Liver (tissue), 9 donors: ENCODE data around the gene UIMC1. TPM values are rescaled to one million over a fixed set of nuclear protein-coding genes. Genes with fewer than 3 reads are reported as not detected.

ENCODE experiments used
- DNase-seq: peaks from one replicate; pipeline ENCODE4 v3.0.0-alpha.2; 2017; ENCODE audit warnings: low spot score
- H3K27ac ChIP-seq, 2 donors: one replicate each; pipeline ENCODE4 v1.7.0; 2013; ENCODE audit warnings: inconsistent platforms in 2 of 2, low read length in 2 of 2, control low read depth in 1 of 2, low read depth in 1 of 2, mild to moderate bottlenecking in 1 of 2
- H3K27me3 ChIP-seq, 4 donors: one replicate each; pipeline versions ENCODE4 v1.6.1 to v1.7.0; 2013; ENCODE audit warnings: low read length in 3 of 4, inconsistent platforms in 1 of 4, mild to moderate bottlenecking in 1 of 4, moderate library complexity in 1 of 4; ENCODE audit not compliant: control insufficient read depth in 4 of 4, insufficient read depth in 4 of 4
- H3K36me3 ChIP-seq, 4 donors: one replicate each; pipeline versions ENCODE4 v1.6.1 to v1.7.0; 2013; ENCODE audit warnings: low read length in 3 of 4, mild to moderate bottlenecking in 3 of 4, low read depth in 1 of 4, moderate library complexity in 1 of 4; ENCODE audit not compliant: control insufficient read depth in 4 of 4, insufficient read depth in 3 of 4
- H3K4me1 ChIP-seq, 4 donors: one replicate each; pipeline versions ENCODE4 v1.6.1 to v1.7.0; 2013; ENCODE audit warnings: low read length in 3 of 4, mild to moderate bottlenecking in 3 of 4, moderate library complexity in 1 of 4; ENCODE audit not compliant: control insufficient read depth in 4 of 4, insufficient read depth in 4 of 4
- H3K4me3 ChIP-seq, 3 donors: one replicate each; pipeline versions ENCODE4 v1.6.1 to v1.7.0; 2013; ENCODE audit warnings: low read length in 3 of 3, control low read depth in 1 of 3, low read depth in 1 of 3, mild to moderate bottlenecking in 1 of 3
- H3K9ac ChIP-seq, 2 donors: one replicate each; pipeline ENCODE4 v1.7.0; 2013; ENCODE audit warnings: low read length in 2 of 2, mild to moderate bottlenecking in 2 of 2, moderate library complexity in 2 of 2, control low read depth in 1 of 2, low read depth in 1 of 2
- H3K9me3 ChIP-seq, 4 donors: one replicate each; pipeline versions ENCODE4 v1.6.1 to v1.7.0; 2013; ENCODE audit warnings: low read length in 3 of 4; ENCODE audit not compliant: control insufficient read depth in 4 of 4
- GABPA ChIP-seq, 2 donors: IDR thresholded peaks in 1 of 2; conservative IDR thresholded peaks in 1 of 2; 2 replicates each; pipeline ENCODE4 v1.6.1; 2016; ENCODE audit warnings: antibody characterized with exemption in 2 of 2, mild to moderate bottlenecking in 1 of 2, moderate library complexity in 1 of 2
- HNF4A ChIP-seq, 2 donors: conservative IDR thresholded peaks; 2 replicates each; pipeline ENCODE4 v1.6.1; 2016; ENCODE audit warnings: antibody characterized with exemption in 2 of 2, mild to moderate bottlenecking in 2 of 2
- HNF4G ChIP-seq: IDR thresholded peaks from 2 replicates; pipeline ENCODE4 v1.6.1; 2016; ENCODE audit warnings: antibody characterized with exemption
- JUND ChIP-seq, 2 donors: IDR thresholded peaks; 2 replicates each; pipeline ENCODE4 v1.6.1; 2016; ENCODE audit warnings: antibody characterized with exemption in 2 of 2
- NR2F2 ChIP-seq: IDR thresholded peaks from 2 replicates; pipeline ENCODE4 v1.6.1; 2016; ENCODE audit warnings: antibody characterized with exemption
- RXRA ChIP-seq, 2 donors: IDR thresholded peaks; 2 replicates each; pipeline ENCODE4 v1.6.1; 2017 to 2018; ENCODE audit warnings: antibody characterized with exemption in 2 of 2, mild to moderate bottlenecking in 1 of 2
- SP1 ChIP-seq: IDR thresholded peaks from 2 replicates; pipeline ENCODE4 v1.6.1; 2018; ENCODE audit warnings: antibody characterized with exemption, mild to moderate bottlenecking
- TAF1 ChIP-seq: conservative IDR thresholded peaks from 2 replicates; pipeline ENCODE4 v1.6.1; 2016; ENCODE audit warnings: antibody characterized with exemption, mild to moderate bottlenecking
- YY1 ChIP-seq: IDR thresholded peaks from 2 replicates; pipeline ENCODE4 v1.6.1; 2016; ENCODE audit warnings: antibody characterized with exemption, mild to moderate bottlenecking
- WGBS: extraction: QIAGEN DNeasy Blood & Tissue Kit; methylation state at CpG from one replicate; pipeline ENCODE4 v1.1.7; 2013; 5-methylcytosine and 5-hydroxymethylcytosine counted together
- polyA plus RNA-seq, 2 donors: library from polyadenylated mRNA; stranded (reverse) in 1 of 2; unstranded in 1 of 2; fragments of 200-250 nt in 1 of 2; fragments of >200 nt in 1 of 2; fragmentation: Nextera tagmentation in 1 of 2; extraction: Ambion mirVana in 1 of 2; gene quantifications; one replicate each; pipeline versions ENCODE4 v1.2.1 to v1.2.3, GENCODE V29; 2013 to 2015
- total RNA-seq, 2 donors: library from RNA; depleted of rRNA; stranded (reverse); fragments of >200 nt; gene quantifications; one replicate each; pipeline ENCODE4 v1.2.3, GENCODE V29; 2014
- TF ChIP-seq, protein P1 (sequence below): IDR thresholded peaks from 2 replicates; pipeline ENCODE4 v1.6.1; 2016; ENCODE audit warnings: antibody characterized with exemption
- TF ChIP-seq, protein P2 (sequence below): IDR thresholded peaks from 2 replicates; pipeline ENCODE4 v1.6.1; 2016; ENCODE audit warnings: antibody characterized with exemption
- TF ChIP-seq, protein P3 (sequence below): IDR thresholded peaks from 2 replicates; pipeline ENCODE4 v1.6.1; 2016; ENCODE audit warnings: antibody characterized with exemption, mild to moderate bottlenecking
- donor health status: healthy.
- donor health status: healthy.
- donor health status: healthy.
- donor health status: healthy.
- donor health status: healthy.

The UIMC1 gene
- total and polyA plus RNA-seq, 4 donors = 5.9 to 26.0 (median 11.7) TPM

DNA sequence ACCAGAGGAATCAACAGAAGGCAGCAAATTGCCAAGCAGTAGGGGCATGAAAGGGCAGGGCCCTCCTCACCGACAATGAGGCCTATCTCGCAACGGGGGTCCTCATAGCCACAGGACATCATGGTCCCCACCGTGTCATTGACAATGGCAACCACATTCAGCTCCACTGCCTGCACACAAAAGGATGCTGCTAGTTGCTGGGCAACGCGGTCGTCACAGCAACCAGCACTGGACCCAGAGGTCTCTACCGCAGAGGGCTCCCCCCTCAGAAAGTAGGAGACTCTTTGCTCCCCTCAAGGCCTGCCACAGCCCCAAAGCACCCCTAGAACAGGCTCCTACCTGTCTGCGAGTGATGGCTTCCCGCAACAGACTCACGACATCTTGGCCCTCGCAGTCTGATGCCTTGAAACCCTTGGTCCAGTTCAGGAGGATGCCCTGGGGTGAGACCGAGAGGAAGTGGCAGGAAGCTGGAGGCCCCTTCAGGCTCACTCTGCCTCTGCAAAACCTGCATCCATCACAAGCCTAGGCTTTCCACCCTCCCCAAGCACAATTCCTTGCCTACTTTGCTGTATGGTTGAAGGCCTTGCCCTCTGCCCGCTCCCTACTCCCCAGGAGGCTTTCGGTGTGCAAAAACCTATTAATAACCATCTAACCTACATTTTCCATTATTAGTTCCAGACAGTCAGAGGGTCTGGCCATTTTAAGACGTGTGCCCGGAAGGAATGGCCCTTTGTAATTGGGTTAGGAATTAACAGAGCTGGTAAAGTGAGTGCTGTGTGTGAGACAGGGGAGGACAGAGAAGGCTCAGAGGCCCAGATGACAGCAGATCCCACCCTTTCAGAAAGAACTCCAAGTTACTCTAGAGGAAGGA is 122.6 kb downstream of the UIMC1 start:
- H3K4me1 ChIP-seq = no peaks in the 10 kb centered on the region
- no peak for DNase-seq
- H3K36me3 ChIP-seq = no peaks in the 10 kb centered on the region
- TF ChIP-seq RXRA (IDR thresholded peaks at IDR 0.05) (no peak), HNF4A (conservative IDR thresholded peaks at IDR 0.05) (no peak), GABPA (IDR thresholded peaks at IDR 0.05 in 1 of 2, conservative IDR thresholded peaks at IDR 0.05 in 1 of 2) (no peak), NR2F2 (no peak)
- TF ChIP-seq, protein P1, sequence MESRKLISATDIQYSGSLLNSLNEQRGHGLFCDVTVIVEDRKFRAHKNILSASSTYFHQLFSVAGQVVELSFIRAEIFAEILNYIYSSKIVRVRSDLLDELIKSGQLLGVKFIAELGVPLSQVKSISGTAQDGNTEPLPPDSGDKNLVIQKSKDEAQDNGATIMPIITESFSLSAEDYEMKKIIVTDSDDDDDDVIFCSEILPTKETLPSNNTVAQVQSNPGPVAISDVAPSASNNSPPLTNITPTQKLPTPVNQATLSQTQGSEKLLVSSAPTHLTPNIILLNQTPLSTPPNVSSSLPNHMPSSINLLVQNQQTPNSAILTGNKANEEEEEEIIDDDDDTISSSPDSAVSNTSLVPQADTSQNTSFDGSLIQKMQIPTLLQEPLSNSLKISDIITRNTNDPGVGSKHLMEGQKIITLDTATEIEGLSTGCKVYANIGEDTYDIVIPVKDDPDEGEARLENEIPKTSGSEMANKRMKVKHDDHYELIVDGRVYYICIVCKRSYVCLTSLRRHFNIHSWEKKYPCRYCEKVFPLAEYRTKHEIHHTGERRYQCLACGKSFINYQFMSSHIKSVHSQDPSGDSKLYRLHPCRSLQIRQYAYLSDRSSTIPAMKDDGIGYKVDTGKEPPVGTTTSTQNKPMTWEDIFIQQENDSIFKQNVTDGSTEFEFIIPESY = no peak
- TF ChIP-seq, protein P2, sequence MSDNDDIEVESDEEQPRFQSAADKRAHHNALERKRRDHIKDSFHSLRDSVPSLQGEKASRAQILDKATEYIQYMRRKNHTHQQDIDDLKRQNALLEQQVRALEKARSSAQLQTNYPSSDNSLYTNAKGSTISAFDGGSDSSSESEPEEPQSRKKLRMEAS = no peak
- no peak overlapping the region for H3K4me3 ChIP-seq
- no peaks in the 10 kb centered on the region for H3K9me3 ChIP-seq
- 94% methylated on average over 17 of the region's 17 CpGs for WGBS
- H3K27ac ChIP-seq = no peak overlapping the region
- no peak overlapping the region for H3K9ac ChIP-seq
- H3K27me3 ChIP-seq = no peaks in the 10 kb centered on the region

DNA sequence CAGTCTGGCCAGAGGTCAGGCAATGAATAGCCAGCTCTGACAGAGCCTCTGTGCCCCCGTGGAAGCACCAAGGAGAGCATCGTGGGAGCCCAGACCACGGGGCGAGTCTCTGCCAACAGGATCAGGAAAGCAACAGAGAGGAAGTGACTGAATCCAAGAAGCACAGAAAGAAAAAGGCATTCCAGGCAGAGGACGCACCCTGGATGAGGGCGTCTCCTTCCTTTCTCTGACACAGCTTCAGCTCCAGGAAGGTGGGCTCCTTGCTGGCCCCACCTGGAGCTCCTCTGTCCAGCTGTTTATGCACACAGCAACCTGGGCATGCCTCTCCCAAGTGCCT is 124.0 kb downstream of the UIMC1 start:
- no peak for DNase-seq
- TF ChIP-seq RXRA (IDR thresholded peaks at IDR 0.05) (no peak), HNF4G (no peak), YY1 (no peak), NR2F2 (no peak), TAF1 (no peak), HNF4A (conservative IDR thresholded peaks at IDR 0.05) (no peak), SP1 (no peak), JUND (IDR thresholded peaks at IDR 0.05) (no peak)
- TF ChIP-seq, protein P3, sequence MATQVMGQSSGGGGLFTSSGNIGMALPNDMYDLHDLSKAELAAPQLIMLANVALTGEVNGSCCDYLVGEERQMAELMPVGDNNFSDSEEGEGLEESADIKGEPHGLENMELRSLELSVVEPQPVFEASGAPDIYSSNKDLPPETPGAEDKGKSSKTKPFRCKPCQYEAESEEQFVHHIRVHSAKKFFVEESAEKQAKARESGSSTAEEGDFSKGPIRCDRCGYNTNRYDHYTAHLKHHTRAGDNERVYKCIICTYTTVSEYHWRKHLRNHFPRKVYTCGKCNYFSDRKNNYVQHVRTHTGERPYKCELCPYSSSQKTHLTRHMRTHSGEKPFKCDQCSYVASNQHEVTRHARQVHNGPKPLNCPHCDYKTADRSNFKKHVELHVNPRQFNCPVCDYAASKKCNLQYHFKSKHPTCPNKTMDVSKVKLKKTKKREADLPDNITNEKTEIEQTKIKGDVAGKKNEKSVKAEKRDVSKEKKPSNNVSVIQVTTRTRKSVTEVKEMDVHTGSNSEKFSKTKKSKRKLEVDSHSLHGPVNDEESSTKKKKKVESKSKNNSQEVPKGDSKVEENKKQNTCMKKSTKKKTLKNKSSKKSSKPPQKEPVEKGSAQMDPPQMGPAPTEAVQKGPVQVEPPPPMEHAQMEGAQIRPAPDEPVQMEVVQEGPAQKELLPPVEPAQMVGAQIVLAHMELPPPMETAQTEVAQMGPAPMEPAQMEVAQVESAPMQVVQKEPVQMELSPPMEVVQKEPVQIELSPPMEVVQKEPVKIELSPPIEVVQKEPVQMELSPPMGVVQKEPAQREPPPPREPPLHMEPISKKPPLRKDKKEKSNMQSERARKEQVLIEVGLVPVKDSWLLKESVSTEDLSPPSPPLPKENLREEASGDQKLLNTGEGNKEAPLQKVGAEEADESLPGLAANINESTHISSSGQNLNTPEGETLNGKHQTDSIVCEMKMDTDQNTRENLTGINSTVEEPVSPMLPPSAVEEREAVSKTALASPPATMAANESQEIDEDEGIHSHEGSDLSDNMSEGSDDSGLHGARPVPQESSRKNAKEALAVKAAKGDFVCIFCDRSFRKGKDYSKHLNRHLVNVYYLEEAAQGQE = no peak
- TF ChIP-seq, protein P2 = no peak
- H3K4me3 ChIP-seq = no peak overlapping the region
- no peaks in the 10 kb centered on the region for H3K27me3 ChIP-seq
- no peaks in the 10 kb centered on the region for H3K4me1 ChIP-seq
- no peaks in the 10 kb centered on the region for H3K9me3 ChIP-seq
- 61% methylated on average over 6 of the region's 6 CpGs for WGBS
- H3K36me3 ChIP-seq = no peaks in the 10 kb centered on the region
- no peak overlapping the region for H3K27ac ChIP-seq
- H3K9ac ChIP-seq = no peak overlapping the region
